ENCODE data around the gene ASTN2.

DNA sequence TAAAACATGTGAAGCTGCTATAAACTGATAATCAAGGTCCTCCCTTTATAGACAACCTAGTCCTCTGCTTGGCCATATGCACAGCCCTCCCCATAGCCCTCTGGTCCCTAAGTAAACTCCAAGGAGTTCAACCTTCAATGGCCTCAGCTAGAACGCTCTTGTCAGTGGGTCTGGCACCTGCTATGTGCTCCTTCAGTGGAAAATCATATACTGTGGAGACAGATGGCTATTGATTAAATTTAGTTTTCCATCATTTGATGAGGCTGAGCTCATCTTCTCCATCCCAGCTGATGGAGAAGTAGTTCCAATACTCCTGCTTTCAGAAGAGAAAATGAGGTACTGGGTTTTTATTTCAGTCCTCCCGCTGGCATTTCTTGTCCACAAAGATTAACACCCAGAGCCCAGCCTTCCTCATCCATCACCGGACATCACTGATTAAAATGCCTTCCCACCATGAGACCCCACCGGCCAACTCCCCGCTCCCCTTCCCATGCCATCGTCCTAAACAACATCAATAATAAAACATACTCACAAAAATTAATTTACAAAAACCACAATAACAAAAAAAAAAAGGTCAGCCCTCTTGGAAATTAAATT is 593.1 kb downstream of the ASTN2 start:
- TF ChIP-seq CTCF (IDR thresholded peaks at IDR 0.05) = no peak
- no peak for TF ChIP-seq POLR2A (IDR thresholded peaks at IDR 0.05)

All from prostate gland (tissue), 2 donors.